H7 (cell line): ENCODE results near the gene INS. TPM values are rescaled to one million over a fixed set of nuclear protein-coding genes. Genes with fewer than 3 reads are reported as not detected.

Source experiments
- DNase-seq: peaks from one replicate; pipeline ENCODE4 v3.0.0; 2012
- H3K27me3 ChIP-seq: 2 replicates; pipeline ENCODE4 v1.6.0; 2011; ENCODE audit warnings: mild to moderate bottlenecking, low read length; ENCODE audit not compliant: control insufficient read depth, insufficient read depth
- H3K36me3 ChIP-seq: replicated peaks from 2 replicates; pipeline ENCODE4 v1.5.1; 2011; ENCODE audit warnings: low read length; ENCODE audit not compliant: control insufficient read depth, insufficient read depth
- H3K4me3 ChIP-seq: 2 replicates; pipeline ENCODE4 v1.5.1; 2011; ENCODE audit warnings: low read depth, mild to moderate bottlenecking, control low read depth, low read length, moderate library complexity; ENCODE audit not compliant: insufficient read depth
- total RNA-seq: library from RNA; depleted of rRNA; stranded (reverse); fragments of >200 nt; shearing (Covaris generic); gene quantifications from 2 replicates; pipeline ENCODE4 v1.2.3, GENCODE V29; 2014

The INS gene
- total RNA-seq, 1 experiment from 2014 or later = not detected

DNA sequence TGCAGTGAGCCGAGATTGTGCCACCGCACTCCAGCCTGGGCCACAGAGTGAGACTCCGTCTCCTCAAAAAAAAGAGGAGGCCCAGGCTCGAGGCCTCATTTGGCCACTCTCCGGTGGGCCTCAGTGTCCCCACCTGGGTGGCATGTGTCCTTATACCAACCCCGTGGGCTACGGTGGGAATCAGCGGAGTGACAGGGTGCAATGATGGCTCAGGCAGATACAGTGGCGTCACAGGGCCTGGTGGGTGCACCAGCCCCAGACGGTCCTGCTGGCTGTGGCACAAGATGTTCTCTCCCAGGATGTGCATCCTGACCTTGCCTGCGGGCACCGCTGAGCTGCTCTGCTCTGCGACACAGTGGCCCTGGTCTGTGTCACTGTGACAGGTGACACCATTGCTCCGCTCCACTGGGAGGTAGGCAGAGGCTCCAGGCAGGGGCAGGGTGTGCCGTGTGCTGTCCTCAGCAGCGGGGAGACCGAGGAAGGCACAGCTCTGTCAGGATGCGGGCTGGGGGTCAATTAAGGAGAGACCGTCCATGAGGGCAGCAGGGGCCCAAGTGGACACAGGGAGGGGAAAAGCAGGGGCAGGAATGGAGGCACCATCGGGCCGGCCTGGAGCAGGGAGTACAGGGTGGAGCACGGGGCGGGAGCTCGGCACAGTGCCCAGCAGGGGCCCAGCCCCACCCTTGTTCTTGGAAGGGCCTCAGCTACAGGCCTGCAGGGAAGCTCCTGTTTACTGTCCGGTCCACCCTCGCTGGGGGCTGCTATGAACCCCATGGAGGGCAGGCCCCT lies 32.3 kb upstream of the INS start:
- no peak for DNase-seq

DNA sequence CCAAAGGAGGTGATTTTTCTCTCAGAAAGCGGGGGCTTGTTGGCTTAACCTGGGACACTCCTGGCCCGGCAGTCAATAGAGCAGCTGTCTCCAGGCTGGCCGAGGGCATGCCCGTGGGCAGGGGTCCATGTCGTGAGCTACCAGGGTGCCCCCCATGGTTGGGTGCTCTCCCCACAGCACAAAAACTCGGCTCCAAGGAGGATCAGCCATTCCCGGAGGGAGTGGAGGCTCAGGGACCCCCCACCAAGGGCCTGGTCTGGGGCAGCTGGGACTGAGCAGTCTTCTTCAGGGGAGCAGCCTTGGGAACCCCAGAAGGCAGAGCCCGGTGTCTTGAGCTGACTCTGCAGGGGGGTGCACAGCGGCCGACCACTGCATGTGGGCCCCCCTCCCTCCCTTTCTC lies 31.4 kb upstream of the INS start:
- Histone ChIP-seq H3K4me3 (no peak overlapping the region), H3K36me3 (no peaks in the 10 kb centered on the region), H3K27me3 (no peaks in the 10 kb centered on the region)
- DNase-seq = no peak

More for the DNA sequence above, 32.3 kb upstream of the INS start:
- Histone ChIP-seq H3K27me3 (no peaks in the 10 kb centered on the region), H3K4me3 (no peak overlapping the region), H3K36me3 (no peaks in the 10 kb centered on the region)

DNA sequence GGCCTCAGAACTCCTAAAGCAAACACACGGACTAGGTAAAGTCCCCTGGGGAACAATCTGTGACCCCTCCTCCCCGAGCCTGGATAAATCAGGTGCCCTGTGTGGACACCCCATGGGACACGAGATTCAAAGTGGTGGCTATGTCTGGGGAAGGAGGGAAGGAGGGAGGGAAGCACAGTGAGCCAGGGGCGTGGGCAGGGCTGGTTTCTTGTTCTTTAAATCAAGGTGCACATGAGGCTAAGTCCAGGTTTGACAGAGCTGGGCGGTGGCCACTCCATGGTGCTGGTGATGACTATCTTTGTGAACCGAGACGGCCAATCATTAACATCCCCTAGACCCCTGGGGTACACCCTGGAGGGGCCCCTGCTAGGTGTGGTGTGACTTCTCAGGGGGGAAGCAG lies 30.9 kb upstream of the INS start:
- no peak for DNase-seq
- H3K27me3 ChIP-seq = no peaks in the 10 kb centered on the region
- H3K36me3 ChIP-seq = no peaks in the 10 kb centered on the region
- no peak overlapping the region for H3K4me3 ChIP-seq

DNA sequence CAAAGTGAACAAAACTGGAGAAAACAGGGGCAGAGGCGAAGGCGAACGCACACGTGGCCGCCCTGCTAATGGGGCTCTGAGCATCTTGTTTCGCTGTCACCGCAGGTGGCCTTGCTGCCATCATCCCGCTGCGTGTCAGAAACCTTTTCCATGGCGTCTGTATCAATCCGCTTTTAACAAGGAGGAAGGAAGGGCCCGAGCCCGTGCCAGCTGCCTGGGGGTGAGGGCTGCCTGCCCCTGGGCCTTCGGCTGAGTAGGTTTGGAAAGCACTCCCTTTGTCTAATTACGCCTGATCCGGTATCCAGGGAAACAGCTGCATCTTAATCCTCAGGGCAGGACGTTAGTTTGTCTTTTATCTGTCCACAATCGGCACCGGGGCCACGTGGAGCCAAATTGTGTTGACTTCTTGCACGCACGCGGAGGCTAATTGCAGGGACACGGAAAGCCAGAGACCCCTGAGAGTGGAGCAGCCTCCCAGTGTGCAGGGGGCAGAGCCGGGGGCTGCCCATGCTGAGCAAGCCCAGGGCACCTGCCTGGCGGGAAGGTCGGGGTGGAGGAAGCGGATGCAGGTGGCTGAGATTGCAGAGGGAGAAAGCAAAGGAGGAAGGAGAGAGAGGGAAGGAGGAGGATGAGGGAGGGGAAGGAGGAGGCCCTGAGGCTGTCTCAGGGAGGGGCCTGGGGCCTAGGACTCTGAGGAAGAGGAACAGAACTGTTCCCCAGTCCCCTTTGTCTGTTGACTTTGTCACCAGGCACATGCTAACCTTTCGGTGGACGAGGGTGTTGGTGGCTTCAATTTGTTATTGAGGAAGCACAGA lies 29.9 kb upstream of the INS start:
- H3K36me3 ChIP-seq = no peaks in the 10 kb centered on the region
- no peak overlapping the region for H3K4me3 ChIP-seq
- H3K27me3 ChIP-seq = no peaks in the 10 kb centered on the region
- no peak for DNase-seq

DNA sequence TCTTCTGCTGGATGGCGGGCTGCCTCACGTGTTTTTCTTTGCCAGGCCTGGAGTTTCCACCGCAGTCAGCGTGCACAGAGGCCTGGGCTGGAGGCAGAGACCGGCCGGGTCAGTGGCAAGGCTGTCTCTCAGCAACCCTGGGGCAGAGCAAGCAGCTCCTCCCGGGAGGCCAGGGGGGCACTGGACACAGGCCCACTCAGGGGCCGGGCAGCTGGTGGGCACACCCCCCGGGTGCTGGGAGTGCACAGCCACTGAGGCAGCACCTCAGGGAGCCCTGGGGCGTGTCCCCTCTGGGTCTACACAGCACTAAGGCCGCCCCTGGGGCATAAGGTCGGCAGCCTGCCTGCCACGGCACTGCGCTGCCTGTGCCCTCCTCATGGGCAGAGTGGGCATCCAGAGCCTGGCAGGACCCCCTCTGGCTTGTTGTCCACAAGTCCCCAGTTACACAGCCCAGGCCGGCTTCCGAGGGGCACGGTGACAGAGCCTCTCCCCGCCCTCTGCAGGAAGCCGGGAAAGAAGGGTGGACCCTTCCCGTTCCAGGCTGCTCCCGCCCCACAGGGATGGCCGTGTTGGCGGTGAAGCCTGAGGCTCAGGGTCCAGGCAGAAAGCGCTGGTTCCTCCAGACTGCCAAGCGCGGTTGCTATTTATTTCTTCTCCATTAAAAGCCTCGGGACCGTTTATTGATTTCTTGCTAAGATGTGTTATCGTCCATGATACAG lies 29.1 kb upstream of the INS start:
- Histone ChIP-seq H3K36me3 (no peaks in the 10 kb centered on the region), H3K27me3 (no peaks in the 10 kb centered on the region), H3K4me3 (no peak overlapping the region)
- no peak for DNase-seq

DNA sequence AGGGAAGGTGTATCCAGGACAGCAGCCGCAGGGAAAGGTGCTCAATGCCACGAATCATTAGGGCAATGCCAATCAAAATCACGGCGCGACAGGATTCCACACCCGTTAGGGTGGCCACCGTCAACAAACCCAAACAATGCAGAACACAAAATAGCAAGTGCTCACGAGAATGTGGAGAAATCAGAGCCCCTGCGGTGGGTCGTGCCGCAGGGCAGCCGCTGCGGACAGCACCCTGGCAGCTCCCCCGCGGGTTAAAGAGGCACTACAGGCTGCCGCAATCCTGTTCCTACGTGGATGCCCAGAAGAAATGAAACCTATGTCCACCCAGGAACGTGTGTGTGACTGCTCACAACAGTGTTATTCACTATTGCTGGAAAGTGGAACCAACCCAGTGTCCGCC lies 27.7 kb upstream of the INS start:
- DNase-seq = no peak
- Histone ChIP-seq H3K4me3 (no peak overlapping the region), H3K27me3 (no peaks in the 10 kb centered on the region), H3K36me3 (no peaks in the 10 kb centered on the region)

DNA sequence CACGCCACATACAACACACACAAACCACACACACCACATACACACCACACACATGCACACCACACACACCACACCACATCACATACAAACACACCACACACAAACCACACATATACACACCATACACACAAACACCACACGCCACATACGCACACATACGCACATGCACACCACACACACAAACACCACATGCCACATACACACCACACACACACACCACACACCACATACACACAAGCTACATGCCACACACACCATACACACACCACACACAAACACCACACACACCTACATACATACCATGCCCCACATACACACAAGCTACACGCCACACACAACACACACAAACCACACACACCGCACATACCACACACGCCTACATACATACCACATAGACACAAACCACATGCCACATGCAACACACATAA lies 26.3 kb upstream of the INS start:
- DNase-seq = no peak
- Histone ChIP-seq H3K27me3 (no peaks in the 10 kb centered on the region), H3K36me3 (no peaks in the 10 kb centered on the region), H3K4me3 (no peak overlapping the region)

DNA sequence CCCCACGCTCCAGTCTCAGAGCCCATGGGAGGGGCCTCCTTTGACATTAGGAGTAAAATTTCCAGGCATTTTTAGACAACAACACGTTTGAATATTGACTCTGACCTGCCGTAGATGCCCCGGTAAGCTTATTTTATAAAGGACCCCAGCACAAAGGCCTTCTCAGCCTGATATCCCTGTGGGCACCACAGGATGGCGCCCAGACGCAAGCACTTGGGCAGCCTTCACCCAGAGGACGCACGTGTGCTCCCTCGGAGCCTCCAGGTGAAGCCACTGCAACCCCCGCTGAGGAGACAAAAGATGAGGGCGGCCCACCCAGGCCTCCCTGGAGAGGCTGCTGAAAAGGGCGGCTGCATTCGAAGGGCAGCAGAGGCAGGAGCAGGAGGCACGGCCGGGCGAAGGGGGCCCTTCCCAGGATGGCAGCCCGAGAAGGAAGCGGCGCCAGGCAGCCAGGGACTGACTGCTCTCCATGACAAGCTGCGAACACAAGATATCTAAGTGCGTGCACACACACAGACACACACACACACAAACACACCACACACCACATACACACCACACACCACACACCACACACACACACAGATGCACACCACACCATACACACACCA lies 25.8 kb upstream of the INS start:
- no peak overlapping the region for H3K4me3 ChIP-seq
- H3K27me3 ChIP-seq = no peaks in the 10 kb centered on the region
- no peaks in the 10 kb centered on the region for H3K36me3 ChIP-seq
- peak; percentile 92 for DNase-seq

DNA sequence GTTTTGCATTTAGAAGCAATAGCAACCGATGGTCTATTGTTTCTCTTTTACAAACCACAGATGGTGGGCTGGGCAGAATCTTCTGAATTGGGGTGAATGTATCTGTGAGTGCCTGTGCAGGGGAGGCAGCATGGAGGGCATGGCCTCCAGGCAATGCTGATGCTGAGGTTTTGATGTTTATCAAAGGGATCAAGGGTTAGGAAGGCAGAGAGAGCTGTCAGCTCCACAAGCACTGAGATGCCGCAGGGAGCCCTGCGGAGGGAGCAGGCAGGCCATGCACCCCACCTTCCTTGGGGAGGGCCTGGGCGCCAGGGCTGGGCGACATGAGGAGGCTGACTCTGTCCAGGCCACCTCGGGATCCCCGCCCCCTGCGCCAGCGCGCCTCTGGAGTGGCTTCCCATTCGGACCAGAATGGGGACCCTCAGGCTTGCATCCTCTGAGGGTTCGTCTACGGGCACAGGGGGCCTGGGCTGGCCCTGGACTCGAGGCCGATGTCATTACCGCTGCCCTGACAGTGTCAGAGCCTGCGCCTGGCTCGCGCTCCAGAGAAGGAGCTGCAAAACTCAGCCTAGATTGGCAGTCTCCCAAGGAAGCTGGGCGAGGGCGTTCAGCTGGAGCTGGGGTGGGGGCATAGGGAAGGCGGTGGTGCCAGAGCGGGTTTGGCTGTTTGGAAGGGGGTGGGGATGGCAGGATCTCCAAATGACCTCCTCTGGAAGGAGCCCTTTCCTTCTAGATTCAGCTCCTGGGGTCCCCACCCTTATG lies 24.5 kb upstream of the INS start:
- Histone ChIP-seq H3K36me3 (no peaks in the 10 kb centered on the region), H3K27me3 (no peaks in the 10 kb centered on the region)
- DNase-seq = no peak

DNA sequence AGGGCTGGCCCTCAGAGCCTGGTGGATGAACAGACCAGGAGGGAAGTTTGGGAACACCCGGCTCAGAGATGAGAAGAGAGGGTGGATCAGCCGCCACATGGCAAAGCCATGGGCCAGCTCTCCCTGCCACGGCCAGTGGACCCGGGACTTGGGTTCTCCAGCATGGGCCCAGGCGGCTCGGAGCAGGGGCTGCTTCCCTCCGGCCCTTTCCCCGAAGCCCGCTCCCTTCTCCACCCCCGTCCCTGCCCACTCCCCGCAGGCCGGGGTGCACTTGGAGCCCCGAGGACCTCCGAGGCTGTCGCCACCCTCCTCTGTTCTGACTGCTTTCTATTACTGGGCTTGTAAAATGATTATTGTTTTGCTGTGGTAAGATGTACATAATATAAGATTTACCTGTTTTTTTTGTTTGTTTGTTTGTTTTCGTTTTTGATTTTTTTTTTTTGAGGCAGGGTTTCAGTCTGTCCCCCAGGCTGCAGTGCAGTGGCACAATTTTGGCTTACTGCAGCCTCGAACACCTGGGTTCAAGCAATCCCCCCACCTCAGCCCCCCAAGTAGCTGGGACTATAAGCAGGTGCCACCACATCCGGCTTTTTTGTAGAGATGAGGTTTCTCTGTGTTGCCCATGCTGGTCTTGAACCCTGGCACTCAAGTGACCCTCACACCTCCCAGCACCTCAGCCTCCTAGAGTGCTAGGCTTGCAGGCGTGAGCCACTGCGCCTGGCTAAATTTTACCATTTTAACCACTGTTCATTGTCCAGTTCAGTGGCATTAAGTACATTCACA lies 21.9 kb upstream of the INS start:
- no peak for DNase-seq
- no peaks in the 10 kb centered on the region for H3K36me3 ChIP-seq
- no peak overlapping the region for H3K4me3 ChIP-seq
- no peaks in the 10 kb centered on the region for H3K27me3 ChIP-seq

More for the DNA sequence above, 24.5 kb upstream of the INS start:
- H3K4me3 ChIP-seq = no peak overlapping the region

DNA sequence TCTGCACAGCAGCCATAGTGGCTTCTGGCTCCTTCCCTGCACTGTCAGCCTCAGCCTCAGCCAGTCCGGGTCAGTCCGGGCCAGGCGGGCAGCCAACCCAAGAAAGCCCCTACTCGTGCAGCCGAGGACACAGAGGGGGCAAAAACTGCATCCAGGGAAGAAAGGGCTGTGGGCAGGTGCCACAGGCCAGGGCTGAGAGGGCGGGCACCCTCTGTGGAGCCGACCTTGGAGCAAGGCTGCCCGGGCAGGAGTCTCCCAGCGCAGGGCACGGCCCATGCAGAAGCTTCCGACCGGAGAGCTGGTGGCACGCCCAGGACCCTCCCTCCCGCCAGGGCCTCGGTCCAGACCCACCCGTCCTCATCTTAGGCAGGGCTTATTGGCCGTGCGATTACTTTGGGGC lies 21.1 kb upstream of the INS start:
- Histone ChIP-seq H3K4me3 (no peak overlapping the region), H3K36me3 (no peaks in the 10 kb centered on the region), H3K27me3 (no peaks in the 10 kb centered on the region)
- DNase-seq = no peak

DNA sequence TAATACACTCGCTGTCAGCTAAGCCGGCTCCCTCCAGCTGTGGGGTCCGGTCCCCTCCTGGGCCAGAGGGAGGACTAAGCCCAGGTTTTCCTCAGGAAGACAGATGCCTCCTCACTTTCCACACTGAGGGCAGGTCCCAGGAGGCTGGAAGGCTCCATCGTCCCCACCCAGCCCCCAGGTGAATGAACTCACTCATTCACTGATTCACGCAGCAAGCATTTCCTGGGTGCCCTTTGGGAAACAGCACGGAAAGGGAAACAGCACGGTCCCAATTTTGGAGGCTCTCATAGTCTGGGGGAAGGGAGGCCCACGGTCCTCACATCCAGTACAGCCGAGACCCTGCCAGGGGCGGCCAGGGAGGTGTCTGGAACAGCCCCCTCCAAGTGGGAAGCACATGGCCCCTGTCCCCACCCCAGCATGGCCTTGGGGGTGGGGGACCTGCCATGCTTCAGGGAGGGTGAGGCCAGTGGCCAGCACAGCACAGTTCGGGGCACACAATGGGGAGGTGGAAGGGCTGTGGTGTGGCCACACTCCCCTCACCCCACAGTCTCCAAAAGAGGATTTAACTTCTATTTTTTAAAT lies 19.9 kb upstream of the INS start:
- Histone ChIP-seq H3K27me3 (no peaks in the 10 kb centered on the region), H3K36me3 (no peaks in the 10 kb centered on the region), H3K4me3 (no peak overlapping the region)
- no peak for DNase-seq

DNA sequence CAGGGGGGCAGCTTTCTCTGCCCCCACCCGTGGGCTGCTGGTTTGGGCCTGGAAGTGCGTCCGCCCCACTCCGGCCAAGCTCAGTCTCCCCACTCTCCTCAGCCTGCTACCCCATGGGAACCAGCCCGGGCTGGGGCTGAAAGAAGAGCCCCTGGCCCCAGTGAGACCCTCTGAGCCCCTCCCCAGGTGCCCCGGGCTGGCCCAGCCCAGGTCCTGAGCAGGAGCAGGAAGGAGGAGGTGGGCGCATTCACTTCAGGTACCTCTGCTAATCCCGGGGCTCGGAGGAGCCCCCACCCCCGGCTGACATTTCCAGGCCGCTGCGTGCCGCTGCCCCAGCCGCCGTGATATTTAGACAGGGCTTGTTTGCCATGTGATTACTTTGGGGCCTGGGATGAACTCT lies 19.3 kb upstream of the INS start:
- DNase-seq = peak; percentile 74
- H3K27me3 ChIP-seq = no peaks in the 10 kb centered on the region
- no peak overlapping the region for H3K4me3 ChIP-seq
- no peaks in the 10 kb centered on the region for H3K36me3 ChIP-seq
